Measurements from ENCODE around the gene KIF20A. TPM values are rescaled to one million over a fixed set of nuclear protein-coding genes. Genes with fewer than 3 reads are reported as not detected.
"Not testable (repeated sequence)": the region's sequence is repeated elsewhere in the genome, so short reads cannot be mapped to it uniquely, and the experiment has no call there.

Gene KIF20A
- total RNA-seq, 1 experiment from 2014 or later, result 41.7 TPM

DNA sequence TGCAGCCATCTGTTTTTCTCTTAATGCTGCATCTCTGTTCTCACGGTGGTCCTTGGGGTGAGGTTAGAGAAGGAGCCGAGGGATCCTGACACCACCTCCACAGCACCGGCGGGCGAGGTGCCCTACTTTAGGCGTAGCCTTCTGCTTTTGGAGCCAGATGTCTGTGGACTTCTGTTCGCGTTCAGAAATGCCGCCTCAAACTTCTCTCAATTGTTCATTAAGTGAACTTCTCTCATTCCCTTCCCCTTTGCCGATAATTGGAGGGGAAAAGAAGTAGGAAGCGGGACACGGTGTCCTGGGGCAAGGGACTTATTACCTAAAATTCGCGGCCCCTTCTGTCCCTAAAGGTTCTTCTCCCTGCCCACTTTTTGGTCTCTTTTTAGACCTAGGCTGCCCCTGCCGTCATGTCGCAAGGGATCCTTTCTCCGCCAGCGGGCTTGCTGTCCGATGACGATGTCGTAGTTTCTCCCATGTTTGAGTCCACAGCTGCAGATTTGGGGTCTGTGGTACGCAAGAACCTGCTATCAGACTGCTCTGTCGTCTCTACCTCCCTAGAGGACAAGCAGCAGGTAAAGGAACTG, 455 bp downstream of the KIF20A start:
- in situ Hi-C loops (cut with HindIII; ENCODE audit: low pct_unique_long_range_greater_than_20kb, low sequenced_read_pairs), result no loop called here
- no peak for DNase-seq (ENCODE audit: low read depth, low spot score)

- in situ Hi-C loops (cut with HindIII; ENCODE audit: low pct_unique_long_range_greater_than_20kb, low sequenced_read_pairs), result no loop called here
- DNase-seq (ENCODE audit: low read depth, low spot score), result peak; percentile 86
Observed at GRCh38 chr5:138180183-138180782, 1.4 kb downstream of the KIF20A start.

- in situ Hi-C loops (cut with HindIII; ENCODE audit: low pct_unique_long_range_greater_than_20kb, low sequenced_read_pairs), result no loop called here
- DNase-seq (ENCODE audit: low read depth, low spot score), result no peak
Observed at GRCh38 chr5:138180841-138181240, 1.9 kb downstream of the KIF20A start.

DNA sequence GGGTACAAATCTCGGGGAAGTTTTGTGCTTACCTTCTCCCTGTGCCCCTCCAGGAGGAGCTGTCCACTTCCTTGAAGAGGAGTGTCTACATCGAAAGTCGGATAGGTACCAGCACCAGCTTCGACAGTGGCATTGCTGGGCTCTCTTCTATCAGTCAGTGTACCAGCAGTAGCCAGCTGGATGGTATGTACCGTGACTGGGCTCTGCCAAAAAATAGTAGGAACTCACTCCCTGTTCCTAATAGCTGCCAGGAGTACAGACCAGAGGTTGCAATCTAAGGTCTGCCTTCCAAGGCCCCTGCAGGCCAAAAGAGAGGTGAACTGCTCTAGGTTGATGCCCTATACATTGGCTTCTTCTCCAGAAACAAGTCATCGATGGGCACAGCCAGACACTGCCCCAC, 3.9 kb downstream of the KIF20A start:
- in situ Hi-C loops (cut with HindIII; ENCODE audit: low pct_unique_long_range_greater_than_20kb, low sequenced_read_pairs), result no loop called here
- no peak for DNase-seq (ENCODE audit: low read depth, low spot score)

DNA sequence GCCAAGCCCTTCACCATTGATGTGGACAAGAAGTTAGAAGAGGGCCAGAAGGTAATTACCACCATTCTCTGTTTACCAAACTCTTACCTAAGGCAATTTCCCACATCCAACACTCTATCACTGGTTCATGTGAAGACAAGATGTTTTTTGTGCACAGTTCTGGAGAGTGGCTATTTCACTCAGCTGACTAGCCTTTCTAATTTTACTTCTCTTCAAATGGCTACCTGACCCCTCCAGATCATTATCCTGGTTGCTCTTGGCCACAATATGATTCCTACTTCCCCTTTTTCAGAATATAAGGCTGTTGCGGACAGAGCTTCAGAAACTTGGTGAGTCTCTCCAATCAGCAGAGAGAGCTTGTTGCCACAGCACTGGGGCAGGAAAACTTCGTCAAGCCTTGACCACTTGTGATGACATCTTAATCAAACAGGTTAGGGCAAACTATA, 7.1 kb downstream of the KIF20A start:
- in situ Hi-C loops (cut with HindIII; ENCODE audit: low pct_unique_long_range_greater_than_20kb, low sequenced_read_pairs), result no loop called here

GRCh38 chr5:138188626-138189025, 9.7 kb downstream of the KIF20A start:
- no peak for DNase-seq (ENCODE audit: low read depth, low spot score)
- in situ Hi-C loops (cut with HindIII; ENCODE audit: low pct_unique_long_range_greater_than_20kb, low sequenced_read_pairs), result no loop called here

More for the DNA sequence above, 7.1 kb downstream of the KIF20A start:
- no peak for DNase-seq (ENCODE audit: low read depth, low spot score)

GRCh38 chr5:138192826-138193225, 13.9 kb downstream of the KIF20A start:
- in situ Hi-C loops (cut with HindIII; ENCODE audit: low pct_unique_long_range_greater_than_20kb, low sequenced_read_pairs), result no loop called here
- no peak for DNase-seq (ENCODE audit: low read depth, low spot score)

- in situ Hi-C loops (cut with HindIII; ENCODE audit: low pct_unique_long_range_greater_than_20kb, low sequenced_read_pairs), result not testable (repeated sequence)
Observed at GRCh38 chr5:138193859-138194258, 14.9 kb downstream of the KIF20A start.

GRCh38 chr5:138210985-138211384, 32.1 kb downstream of the KIF20A start:
- no peak for DNase-seq (ENCODE audit: low read depth, low spot score)
- in situ Hi-C loops (cut with HindIII; ENCODE audit: low pct_unique_long_range_greater_than_20kb, low sequenced_read_pairs), result no loop called here

More at GRCh38 chr5:138193859-138194258, 14.9 kb downstream of the KIF20A start:
- DNase-seq (ENCODE audit: low read depth, low spot score), result not testable (repeated sequence)

DNA sequence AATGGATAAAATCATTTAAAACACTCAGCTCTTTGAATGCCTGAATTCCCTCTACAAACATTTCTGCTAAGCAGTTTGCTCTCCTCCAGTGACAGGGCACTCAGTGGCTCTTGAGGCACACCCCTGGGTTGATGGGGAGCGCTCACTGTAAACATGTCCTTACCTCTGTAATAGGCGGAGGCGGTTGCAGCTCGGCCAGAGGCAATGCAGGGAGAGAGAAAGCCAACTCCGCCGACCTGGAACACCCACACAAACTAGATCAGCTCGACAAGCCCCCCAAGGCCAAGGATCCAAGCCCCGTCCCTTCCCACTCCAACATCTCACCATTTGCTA, 33.9 kb downstream of the KIF20A start:
- in situ Hi-C loops (cut with HindIII; ENCODE audit: low pct_unique_long_range_greater_than_20kb, low sequenced_read_pairs), result no loop called here
- no peak for DNase-seq (ENCODE audit: low read depth, low spot score)

DNA sequence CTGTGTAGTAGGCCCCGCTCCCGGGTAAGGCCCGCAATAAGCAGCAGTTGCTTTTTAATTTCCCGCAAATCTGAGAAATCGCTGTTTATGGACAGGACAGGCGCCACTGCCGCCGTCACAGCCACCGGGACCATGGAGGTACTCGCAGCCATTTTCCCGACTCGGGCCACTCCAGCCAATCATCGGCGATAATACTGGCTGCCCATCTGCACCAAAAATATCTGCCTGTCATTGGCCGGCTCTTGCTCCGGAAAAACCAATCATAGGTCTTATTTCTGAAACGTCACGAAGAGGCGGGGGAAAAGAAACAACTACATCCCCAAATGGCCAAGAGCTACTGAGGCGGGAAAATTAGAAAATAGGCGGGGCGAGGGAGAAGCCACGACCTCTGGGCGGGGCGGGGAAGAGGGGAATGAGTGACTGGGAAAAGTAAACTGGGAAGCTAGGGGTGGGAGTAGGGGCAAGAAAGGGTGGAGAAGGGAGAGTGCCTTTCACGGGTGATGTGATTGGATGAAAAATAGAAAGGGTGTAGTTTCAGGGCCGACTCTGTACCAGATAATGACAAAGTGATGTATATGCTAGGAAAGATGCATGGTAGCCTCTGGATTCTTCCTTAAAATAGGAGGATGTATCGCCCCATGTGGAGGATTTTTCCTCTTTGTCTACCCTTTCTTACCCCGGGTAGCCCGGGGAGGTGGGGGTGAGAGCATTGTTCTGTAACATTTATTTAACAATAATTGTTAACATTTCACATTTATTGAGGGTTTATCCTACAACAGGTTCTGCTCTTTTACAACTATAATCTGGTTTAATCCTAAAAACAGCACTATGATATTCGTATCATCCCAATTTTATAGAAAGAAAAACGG, 34.5 kb downstream of the KIF20A start, which contains the start of gene CDC23:
Gene CDC23 (minus strand): TSS at position 163 of the 869 bp plus-strand sequence. CDS start 11 bp downstream, at position 152.
- in situ Hi-C loops (cut with HindIII; ENCODE audit: low pct_unique_long_range_greater_than_20kb, low sequenced_read_pairs), result no loop called here
- DNase-seq (ENCODE audit: low read depth, low spot score), result peak; percentile 99

GRCh38 chr5:138216799-138217198, 37.9 kb downstream of the KIF20A start:
- in situ Hi-C loops (cut with HindIII; ENCODE audit: low pct_unique_long_range_greater_than_20kb, low sequenced_read_pairs), result no loop called here
- DNase-seq (ENCODE audit: low read depth, low spot score), result no peak

- DNase-seq (ENCODE audit: low read depth, low spot score), result no peak
- in situ Hi-C loops (cut with HindIII; ENCODE audit: low pct_unique_long_range_greater_than_20kb, low sequenced_read_pairs), result no loop called here
Observed at GRCh38 chr5:138223532-138223931, 44.6 kb downstream of the KIF20A start.

DNA sequence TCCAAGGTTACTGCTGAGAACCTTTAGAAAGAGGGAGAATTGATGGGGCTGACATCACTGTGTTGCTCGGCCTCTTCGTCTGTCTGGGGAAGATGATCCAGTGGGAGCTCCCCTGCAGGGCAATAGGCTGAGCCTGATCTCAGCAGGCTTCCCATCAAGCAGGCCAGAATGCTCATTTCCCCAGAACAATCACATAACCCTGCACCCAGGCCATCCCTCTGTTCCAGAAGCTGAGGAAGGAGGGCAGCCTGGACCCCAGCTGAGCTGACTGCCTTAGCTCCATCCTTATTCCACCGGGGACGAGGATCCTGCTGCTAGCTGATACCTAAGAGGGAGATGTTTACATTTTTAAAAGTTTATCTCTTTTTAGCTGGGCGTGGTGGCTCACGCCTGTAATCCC, 45.8 kb downstream of the KIF20A start:
- in situ Hi-C loops (cut with HindIII; ENCODE audit: low pct_unique_long_range_greater_than_20kb, low sequenced_read_pairs), result no loop called here
- DNase-seq (ENCODE audit: low read depth, low spot score), result no peak

GRCh38 chr5:138226910-138227309, 48.0 kb downstream of the KIF20A start:
- no peak for DNase-seq (ENCODE audit: low read depth, low spot score)
- in situ Hi-C loops (cut with HindIII; ENCODE audit: low pct_unique_long_range_greater_than_20kb, low sequenced_read_pairs), result no loop called here

GRCh38 chr5:138229387-138229786, 50.5 kb downstream of the KIF20A start:
- DNase-seq (ENCODE audit: low read depth, low spot score), result no peak
- in situ Hi-C loops (cut with HindIII; ENCODE audit: low pct_unique_long_range_greater_than_20kb, low sequenced_read_pairs), result no loop called here

- in situ Hi-C loops (cut with HindIII; ENCODE audit: low pct_unique_long_range_greater_than_20kb, low sequenced_read_pairs), result no loop called here
- no peak for DNase-seq (ENCODE audit: low read depth, low spot score)
Observed at GRCh38 chr5:138230261-138230660, 51.3 kb downstream of the KIF20A start.

DNA sequence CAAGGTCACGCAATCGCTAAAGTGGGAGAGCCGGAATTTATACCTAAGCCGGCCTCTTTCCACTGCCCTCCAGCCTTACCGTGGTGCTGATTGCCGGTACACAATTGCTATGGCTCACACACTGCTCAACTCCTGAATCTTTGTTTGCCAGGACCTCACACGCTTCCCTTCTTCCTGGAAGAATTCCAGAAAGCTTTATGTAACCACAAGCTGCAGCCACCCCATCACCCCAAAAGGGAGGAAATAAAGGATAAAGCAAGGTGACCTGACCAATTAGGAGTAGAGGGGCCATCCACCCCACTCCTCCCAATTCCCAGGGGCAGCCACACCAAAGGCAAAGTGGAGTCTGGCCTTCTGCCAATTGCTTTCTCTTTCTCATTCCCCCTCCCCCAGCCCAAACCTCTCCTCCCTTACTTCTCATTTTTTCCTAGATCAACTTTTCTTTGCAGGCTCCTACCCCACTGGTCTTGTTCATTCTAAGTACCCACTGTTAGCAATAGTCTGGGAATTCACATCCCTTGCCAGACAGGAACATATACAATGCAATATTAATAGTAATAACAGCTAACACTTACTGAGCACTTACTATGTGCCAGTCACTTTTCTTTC, 52.2 kb downstream of the KIF20A start:
- no peak for DNase-seq (ENCODE audit: low read depth, low spot score)
- in situ Hi-C loops (cut with HindIII; ENCODE audit: low pct_unique_long_range_greater_than_20kb, low sequenced_read_pairs), result no loop called here
